Pancreas (tissue), 10 donors: Measurements from ENCODE around the gene OTUD3. TPM values are rescaled to one million over a fixed set of nuclear protein-coding genes. Genes with fewer than 3 reads are reported as not detected.

ENCODE experiments used
- ATAC-seq, 4 donors: fragments of 200-7000 bp; cut with Tn5 transposase; one replicate each; pipeline versions ENCODE4 v1.8.0 to v1.9.1; 2020; ENCODE audit warnings: mild to moderate bottlenecking in 4 of 4, moderate library complexity in 4 of 4
- DNase-seq, 6 donors: peaks; one replicate each; pipeline ENCODE4 v3.0.0-alpha.2; 2020
- FAIRE-seq: peaks from 2 replicates; lab custom pipeline; 2012; peaks lifted over from hg19 to GRCh38; lab: Jason Lieb, UNC
- H3K27ac ChIP-seq, 4 donors: fragments of 200-600 bp; sonication (generic); 1 replicate in 3 of 4; 2 replicates in 1 of 4; pipeline versions ENCODE4 v1.5.0 to v1.8.0; 2020
- H3K27me3 ChIP-seq, 4 donors: fragments of 200-600 bp; one replicate each; pipeline ENCODE4 v1.8.0; 2021
- H3K36me3 ChIP-seq, 3 donors: fragments of 200-600 bp; sonication (generic) in 1 of 3; one replicate each; pipeline versions ENCODE4 v1.5.0 to v1.8.0; 2020 to 2021
- H3K4me1 ChIP-seq, 3 donors: fragments of 200-600 bp; one replicate each; pipeline ENCODE4 v1.8.0; 2021
- H3K4me3 ChIP-seq, 4 donors: fragments of 200-600 bp; sonication (generic) in 2 of 4; one replicate each; pipeline versions ENCODE4 v1.5.0 to v1.8.0; 2020 to 2021
- H3K9me3 ChIP-seq, 4 donors: fragments of 200-600 bp; one replicate each; pipeline ENCODE4 v1.8.0; 2021
- CTCF ChIP-seq, 4 donors: fragments of 200-600 bp; sonication (generic) in 3 of 4; IDR thresholded peaks; one replicate each; pipeline versions ENCODE4 v1.5.0 to v1.8.0; 2021; ENCODE audit warnings: antibody characterized with exemption in 4 of 4
- WGBS, 2 donors: extraction: QIAGEN DNeasy Blood & Tissue Kit; methylation state at CpG; one replicate each; pipeline ENCODE4 v1.1.7; 2013; 5-methylcytosine and 5-hydroxymethylcytosine counted together
- intact Hi-C, 3 donors: fragments of 100-400 bp; cut with DNase I; formaldehyde crosslinking; loops; one replicate each; pipeline versions ENCODE4 v1.11.1 to v1.14.2; 2022
- polyA plus RNA-seq, 2 donors: library from polyadenylated mRNA; stranded (reverse); fragments of 200-250 nt; gene quantifications; one replicate each; pipeline ENCODE4 v1.2.3, GENCODE V29; 2013
- total RNA-seq, 6 donors: library from RNA; stranded (reverse); fragmentation: NEBNext Ultra II Directional in 4 of 6; extraction: Animal tissue kit (Norgen Biotek cat#: 25700) in 4 of 6; gene quantifications; one replicate each; pipeline versions ENCODE4 v1.2.1 to v1.2.4, GENCODE V29; 2021 to 2023
- donor health status: healthy with polysubstance abuse.
- donor health status: DM: no; HTN: no; CAD: no; lungs with moderate emphysema.
- donor health status: DM: no; HTN: no; CAD: no.
- donor health status: control.
- donor health status: control.
- donor health status: Bipolar disorder and iron deficiency.
- donor health status: DM: yes; HTN: yes; CAD: no.
- donor health status: DM: no; HTN: no; CAD: no.
- donor health status: DM: no; HTN: no; CAD: no.
- donor health status: DM: yes; HTN: yes; CAD: no.

The OTUD3 gene
- total RNA-seq (1 to 10 TPM; 3.0 to 4.1 (median 3.4) TPM), polyA plus RNA-seq (1 to 10 TPM; 2.0 to 2.9 TPM)

GRCh38 chr1:19882111-19883071, at the start of gene OTUD3:
Gene OTUD3, plus strand, starts transcription at chr1:19882395. Its CDS starts 119 bp downstream, at chr1:19882514.
- H3K4me1 ChIP-seq, result peaks cover 0 to 20% (median 10%) of the 10 kb centered on the region in 3 donors
- ATAC-seq (peak; percentile 98 to 99 (median 99)), FAIRE-seq (peak; percentile 91), DNase-seq (peak; percentile 93 to 98 (median 95))
- H3K27me3 ChIP-seq, result no peaks in the 10 kb centered on the region
- peak within 1 kb of the TSS; percentile 81 to 91 (median 85) for H3K27ac ChIP-seq
- no peaks in the 10 kb centered on the region for H3K36me3 ChIP-seq
- TF ChIP-seq CTCF (IDR thresholded peaks at IDR 0.05), result peak; percentile 84 to 93 (median 89)
- peak within 1 kb of the TSS; percentile 71 to 97 (median 82) for H3K4me3 ChIP-seq
- 0 to 1% methylated on average over 82 to 97 of the region's 97 CpGs for WGBS, 2 donors
- intact Hi-C loops, result no loop called here
- no peaks in the 10 kb centered on the region for H3K9me3 ChIP-seq

GRCh38 chr1:19835578-19835977, 46.6 kb upstream of the OTUD3 start:
- ATAC-seq, result no peak
- no peak for TF ChIP-seq CTCF (IDR thresholded peaks at IDR 0.05)
- no peaks in the 10 kb centered on the region for H3K9me3 ChIP-seq
- no peaks in the 10 kb centered on the region for H3K36me3 ChIP-seq
- H3K4me1 ChIP-seq, result no peaks in the 10 kb centered on the region
- H3K27me3 ChIP-seq, result no peaks in the 10 kb centered on the region
- H3K27ac ChIP-seq, result no peak overlapping the region
- WGBS, 2 donors, result 92 to 97% methylated on average over 4 of the region's 4 CpGs
- H3K4me3 ChIP-seq, result no peak overlapping the region
- intact Hi-C loops, result no loop called here
- no peak for DNase-seq
- FAIRE-seq, result no peak

- TF ChIP-seq CTCF (IDR thresholded peaks at IDR 0.05), result no peak
- no peak overlapping the region for H3K4me3 ChIP-seq
- no peak for DNase-seq
- 75 to 89% methylated on average over 2 of the region's 2 CpGs for WGBS, 2 donors
- H3K27me3 ChIP-seq, result no peaks in the 10 kb centered on the region
- no peaks in the 10 kb centered on the region for H3K9me3 ChIP-seq
- no peak for ATAC-seq
- H3K27ac ChIP-seq, result no peak overlapping the region
- intact Hi-C loops, result no loop called here
- no peaks in the 10 kb centered on the region for H3K4me1 ChIP-seq
- no peaks in the 10 kb centered on the region for H3K36me3 ChIP-seq
- no peak for FAIRE-seq
These were observed 44.3 kb upstream of the OTUD3 start for GRCh38 chr1:19837866-19838265.

- Histone ChIP-seq H3K27me3 (no peaks in the 10 kb centered on the region), H3K4me3 (no peak overlapping the region), H3K4me1 (no peaks in the 10 kb centered on the region), H3K9me3 (no peaks in the 10 kb centered on the region), H3K27ac (no peak overlapping the region), H3K36me3 (no peaks in the 10 kb centered on the region)
- no peak for FAIRE-seq
- TF ChIP-seq CTCF (IDR thresholded peaks at IDR 0.05), result no peak
- no peak for DNase-seq
- intact Hi-C loops, result no loop called here
- ATAC-seq, result no peak
These were observed 42.0 kb upstream of the OTUD3 start for GRCh38 chr1:19840228-19840627.
